ENCODE results near the gene ASAP2. TPM values are rescaled to one million over a fixed set of nuclear protein-coding genes. Genes with fewer than 3 reads are reported as not detected.

The ASAP2 gene
- total RNA-seq, 1 experiment from 2014 or later: 25.2 TPM

GRCh38 chr2:9165625-9166024 lies 41.0 kb upstream of the ASAP2 start:
- Histone ChIP-seq H3K4me1 (ENCODE audit: insufficient read depth, low read length) (peaks cover 35% of the 10 kb centered on the region), H3K4me3 (ENCODE audit: low read length) (no peak overlapping the region), H4K20me1 (ENCODE audit: low read length) (no peaks in the 10 kb centered on the region), H2AFZ (ENCODE audit: low read length) (no peak overlapping the region), H3K36me3 (ENCODE audit: low read depth, low read length) (no peaks in the 10 kb centered on the region), H3K9me3 (ENCODE audit: low read length) (no peaks in the 10 kb centered on the region), H3K27me3 (ENCODE audit: low read length) (no peaks in the 10 kb centered on the region), H3K27ac (ENCODE audit: low read length) (peak overlapping the region; percentile 24), H3K9ac (ENCODE audit: low read length) (no peak overlapping the region), H3K79me2 (ENCODE audit: low read length) (no peaks in the 10 kb centered on the region), H3F3A (ENCODE audit: low read length, unreplicated experiment) (peaks cover 3% of the 10 kb centered on the region), H3K4me2 (ENCODE audit: low read length) (no peak overlapping the region), H3K9me2 (replicated peaks; ENCODE audit: low read length) (no peaks in the 10 kb centered on the region)
- peak; percentile 73 for DNase-seq
- ChIA-PET POLR2A (ENCODE audit: unreplicated experiment) (no interaction called here), CTCF (interaction anchor here (0.5 kb wide), 1 partner anchor 43 kb away, joined by 6 read pairs; no protein-coding TSS in a partner anchor)
- TF ChIP-seq EZH2phosphoT487 (IDR thresholded peaks at IDR 0.05; ENCODE audit: borderline replicate concordance, low read length) (no peak), CTCF (conservative IDR thresholded peaks at IDR 0.05; ENCODE audit: low read depth, low read length) (no peak)
- intact Hi-C loops (cut with micrococcal nuclease): no loop called here
- ATAC-seq: peak; percentile 77
- no TSS peak for BruUV-seq (replicated peaks)

- TF ChIP-seq CTCF (conservative IDR thresholded peaks at IDR 0.05; ENCODE audit: low read depth, low read length): no peak
- no peak for TF ChIP-seq EZH2phosphoT487 (IDR thresholded peaks at IDR 0.05; ENCODE audit: borderline replicate concordance, low read length)
- TF ChIP-seq EZH2 (IDR thresholded peaks at IDR 0.05; ENCODE audit: low read length, unreplicated experiment): no peak
- H3K9me3 ChIP-seq (ENCODE audit: low read length): no peaks in the 10 kb centered on the region
- peaks cover 43% of the 10 kb centered on the region for H3K4me1 ChIP-seq (ENCODE audit: insufficient read depth, low read length)
- DNase-seq (no peak), ATAC-seq (no peak)
- H2AFZ ChIP-seq (ENCODE audit: low read length): no peak overlapping the region
- no peaks in the 10 kb centered on the region for H3K79me2 ChIP-seq (ENCODE audit: low read length)
- H3K27me3 ChIP-seq (ENCODE audit: low read length): no peaks in the 10 kb centered on the region
- no peaks in the 10 kb centered on the region for H3K36me3 ChIP-seq (ENCODE audit: low read depth, low read length)
- H3K4me2 ChIP-seq (ENCODE audit: low read length): no peak overlapping the region
- BruUV-seq (replicated peaks): no TSS peak
- CTCF ChIA-PET: no interaction called here
- H3K9me2 ChIP-seq (replicated peaks; ENCODE audit: low read length): no peaks in the 10 kb centered on the region
- H3F3A ChIP-seq (ENCODE audit: low read length, unreplicated experiment): peaks cover 3% of the 10 kb centered on the region
- no peaks in the 10 kb centered on the region for H4K20me1 ChIP-seq (ENCODE audit: low read length)
- H3K4me3 ChIP-seq (ENCODE audit: low read length): no peak overlapping the region
- intact Hi-C loops (cut with micrococcal nuclease): no loop called here
- H3K27ac ChIP-seq (ENCODE audit: low read length): no peak overlapping the region
- no peak overlapping the region for H3K9ac ChIP-seq (ENCODE audit: low read length)
- POLR2A ChIA-PET (ENCODE audit: unreplicated experiment): no interaction called here
Measured at GRCh38 chr2:9166579-9167377, 39.8 kb upstream of the ASAP2 start.
